Panc1 (cell line): Measurements from ENCODE around the gene FAM118A. TPM values are rescaled to one million over a fixed set of nuclear protein-coding genes. Genes with fewer than 3 reads are reported as not detected.

Experiments
- ATAC-seq: fragments of 200-7000 bp; cut with Tn5 transposase; 2 replicates; pipeline ENCODE4 v1.9.1; 2020; ENCODE audit warnings: mild to moderate bottlenecking, moderate library complexity
- BruUV-seq: library from RNA; stranded (reverse); fragments of 400-500 nt; replicated peaks from 2 replicates; lab custom pipeline; 2021; lab: Mats Ljungman, UMichigan
- CTCF ChIA-PET: fragments of 300-600 bp; sonication (Branson Sonifier 250); formaldehyde crosslinking; loops from one replicate; lab custom pipeline; 2022; ENCODE audit warnings: antibody characterized with exemption; lab: Charles Lee
- POLR2A ChIA-PET: fragments of 300-600 bp; sonication (Branson Sonifier 250); formaldehyde crosslinking; loops from one replicate; lab custom pipeline; 2022; ENCODE audit warnings: antibody characterized with exemption; lab: Charles Lee
- DNase-seq: peaks from one replicate; pipeline ENCODE4 v3.0.0-alpha.2; 2010; ENCODE audit warnings: low read depth, low spot score
- H3K27ac ChIP-seq: 2 replicates; pipeline ENCODE4 v1.5.1; 2011; ENCODE audit warnings: mild to moderate bottlenecking, low read length, inconsistent platforms
- H3K27me3 ChIP-seq: fragments of 200-500 bp; sonication (Bioruptor generic); 2 replicates; pipeline ENCODE4 v1.6.0; 2014; ENCODE audit warnings: low read length, inconsistent platforms; ENCODE audit not compliant: control insufficient read depth, insufficient read depth
- H3K36me3 ChIP-seq: fragments of 200-500 bp; sonication (Bioruptor generic); 2 replicates; pipeline ENCODE4 v1.5.1; 2014; ENCODE audit warnings: inconsistent platforms, mild to moderate bottlenecking, low read length, moderate library complexity; ENCODE audit not compliant: control insufficient read depth, insufficient read depth
- H3K4me1 ChIP-seq: 2 replicates; pipeline ENCODE4 v1.5.1; 2011; ENCODE audit warnings: inconsistent platforms, mild to moderate bottlenecking, low read length, moderate library complexity; ENCODE audit not compliant: control insufficient read depth, insufficient read depth
- H3K4me3 ChIP-seq, 2 experiments: 2 replicates each; pipeline ENCODE4 v1.5.1; 2011 to 2012; ENCODE audit warnings: low read depth in 2 of 2, low read length in 2 of 2, mild to moderate bottlenecking in 2 of 2, inconsistent platforms in 1 of 2, moderate library complexity in 1 of 2
- H3K9me3 ChIP-seq: fragments of 200-500 bp; sonication (Bioruptor generic); 2 replicates; pipeline ENCODE4 v1.5.1; 2014; ENCODE audit warnings: low read depth, mild to moderate bottlenecking, inconsistent platforms, low read length, moderate library complexity; ENCODE audit not compliant: control insufficient read depth, insufficient read depth
- CTCF ChIP-seq: fragments of 450-650 bp; IDR thresholded peaks from 2 replicates; pipeline ENCODE4 v1.5.1; 2017; ENCODE audit warnings: mild to moderate bottlenecking
- POLR2AphosphoS5 ChIP-seq: IDR thresholded peaks from 2 replicates; pipeline ENCODE4 v1.6.1; 2012; ENCODE audit warnings: mild to moderate bottlenecking, low read depth, low read length, moderate library complexity
- SIN3A ChIP-seq: IDR thresholded peaks from 2 replicates; pipeline ENCODE4 v1.6.1; 2012; ENCODE audit warnings: low read depth, mild to moderate bottlenecking, low read length, moderate library complexity, borderline replicate concordance; ENCODE audit not compliant: insufficient read depth
- TCF7L2 ChIP-seq: IDR thresholded peaks from 2 replicates; pipeline ENCODE4 v1.6.1; 2011; ENCODE audit warnings: mild to moderate bottlenecking, low read depth, low read length, inconsistent platforms
- in situ Hi-C: cut with HindIII; loops from 2 replicates; pipeline ENCODE4 v1.10.0; 2016; ENCODE audit warnings: low sequenced_read_pairs, low pct_unique_long_range_greater_than_20kb
- intact Hi-C: fragments of 100-400 bp; cut with micrococcal nuclease; formaldehyde crosslinking; loops from one replicate; pipeline ENCODE4 v1.10.0; 2022; ENCODE audit not compliant: unreplicated experiment
- total RNA-seq: library from RNA; stranded (reverse); gene quantifications from one replicate; pipeline ENCODE4 v1.2.1, GENCODE V29; 2021; ENCODE audit not compliant: unreplicated experiment
- TF ChIP-seq, protein P1 (sequence below), 2 experiments: IDR thresholded peaks; 2 replicates each; pipeline ENCODE4 v1.6.1; 2011 to 2012; ENCODE audit warnings: low read depth in 2 of 2, control low read depth in 1 of 2, low read length in 1 of 2, mild to moderate bottlenecking in 1 of 2, moderate library complexity in 1 of 2; ENCODE audit not compliant: insufficient read depth in 1 of 2

The FAM118A gene
- total RNA-seq, 1 experiment from 2014 or later: 73.2 TPM

GRCh38 chr22:45291061-45291930 is 18.4 kb upstream of the FAM118A start:
- Histone ChIP-seq H3K27me3 (no peaks in the 10 kb centered on the region), H3K4me3 (no peak overlapping the region), H3K9me3 (no peaks in the 10 kb centered on the region), H3K27ac (no peak overlapping the region), H3K4me1 (no peaks in the 10 kb centered on the region), H3K36me3 (no peaks in the 10 kb centered on the region)
- no peak for TF ChIP-seq POLR2AphosphoS5
- no peak for TF ChIP-seq CTCF
- TF ChIP-seq SIN3A: no peak
- TF ChIP-seq, protein P1, sequence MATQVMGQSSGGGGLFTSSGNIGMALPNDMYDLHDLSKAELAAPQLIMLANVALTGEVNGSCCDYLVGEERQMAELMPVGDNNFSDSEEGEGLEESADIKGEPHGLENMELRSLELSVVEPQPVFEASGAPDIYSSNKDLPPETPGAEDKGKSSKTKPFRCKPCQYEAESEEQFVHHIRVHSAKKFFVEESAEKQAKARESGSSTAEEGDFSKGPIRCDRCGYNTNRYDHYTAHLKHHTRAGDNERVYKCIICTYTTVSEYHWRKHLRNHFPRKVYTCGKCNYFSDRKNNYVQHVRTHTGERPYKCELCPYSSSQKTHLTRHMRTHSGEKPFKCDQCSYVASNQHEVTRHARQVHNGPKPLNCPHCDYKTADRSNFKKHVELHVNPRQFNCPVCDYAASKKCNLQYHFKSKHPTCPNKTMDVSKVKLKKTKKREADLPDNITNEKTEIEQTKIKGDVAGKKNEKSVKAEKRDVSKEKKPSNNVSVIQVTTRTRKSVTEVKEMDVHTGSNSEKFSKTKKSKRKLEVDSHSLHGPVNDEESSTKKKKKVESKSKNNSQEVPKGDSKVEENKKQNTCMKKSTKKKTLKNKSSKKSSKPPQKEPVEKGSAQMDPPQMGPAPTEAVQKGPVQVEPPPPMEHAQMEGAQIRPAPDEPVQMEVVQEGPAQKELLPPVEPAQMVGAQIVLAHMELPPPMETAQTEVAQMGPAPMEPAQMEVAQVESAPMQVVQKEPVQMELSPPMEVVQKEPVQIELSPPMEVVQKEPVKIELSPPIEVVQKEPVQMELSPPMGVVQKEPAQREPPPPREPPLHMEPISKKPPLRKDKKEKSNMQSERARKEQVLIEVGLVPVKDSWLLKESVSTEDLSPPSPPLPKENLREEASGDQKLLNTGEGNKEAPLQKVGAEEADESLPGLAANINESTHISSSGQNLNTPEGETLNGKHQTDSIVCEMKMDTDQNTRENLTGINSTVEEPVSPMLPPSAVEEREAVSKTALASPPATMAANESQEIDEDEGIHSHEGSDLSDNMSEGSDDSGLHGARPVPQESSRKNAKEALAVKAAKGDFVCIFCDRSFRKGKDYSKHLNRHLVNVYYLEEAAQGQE (IDR thresholded peaks at IDR 0.05; ENCODE audit: insufficient read depth in 1 of 2, low read depth in 2 of 2, low read length in 1 of 2): no peak
- no peak for TF ChIP-seq TCF7L2
- no TSS peak for BruUV-seq
- CTCF ChIA-PET: interaction anchor here (0.6 kb wide), 1 partner anchor 150 kb away, joined by 5 read pairs; no protein-coding TSS in a partner anchor
- DNase-seq (no peak), ATAC-seq (no peak)
- intact Hi-C loops (no loop called here), in situ Hi-C loops (no loop called here)
- POLR2A ChIA-PET: no interaction called here

GRCh38 chr22:45291931-45292290 is 17.8 kb upstream of the FAM118A start:
- Histone ChIP-seq H3K27ac (no peak overlapping the region), H3K36me3 (no peaks in the 10 kb centered on the region), H3K4me3 (no peak overlapping the region), H3K4me1 (no peaks in the 10 kb centered on the region), H3K9me3 (no peaks in the 10 kb centered on the region), H3K27me3 (no peaks in the 10 kb centered on the region)
- POLR2A ChIA-PET: no interaction called here
- no peak for ATAC-seq
- BruUV-seq: no TSS peak
- TF ChIP-seq, protein P1 (IDR thresholded peaks at IDR 0.05; ENCODE audit: insufficient read depth in 1 of 2, low read depth in 2 of 2, low read length in 1 of 2): no peak
- TF ChIP-seq POLR2AphosphoS5 (no peak), SIN3A (no peak), CTCF (no peak), TCF7L2 (no peak)
- DNase-seq: no peak
- in situ Hi-C loops: no loop called here
- intact Hi-C loops: no loop called here
- CTCF ChIA-PET: no interaction called here
